Stimulated activated naive CD4-positive, alpha-beta T cell treated with Interleukin-2 at 50 U/mL for 16 hours (primary cell): ENCODE results near the gene PRRX2.
A peak's percentile ranks its signal among the peaks of the same experiment; 100 is the strongest.

Experiments
- DNase-seq: peaks from one replicate; lab custom pipeline; 2025; lab: John Stamatoyannopoulos, UW

Gene PRRX2

DNA sequence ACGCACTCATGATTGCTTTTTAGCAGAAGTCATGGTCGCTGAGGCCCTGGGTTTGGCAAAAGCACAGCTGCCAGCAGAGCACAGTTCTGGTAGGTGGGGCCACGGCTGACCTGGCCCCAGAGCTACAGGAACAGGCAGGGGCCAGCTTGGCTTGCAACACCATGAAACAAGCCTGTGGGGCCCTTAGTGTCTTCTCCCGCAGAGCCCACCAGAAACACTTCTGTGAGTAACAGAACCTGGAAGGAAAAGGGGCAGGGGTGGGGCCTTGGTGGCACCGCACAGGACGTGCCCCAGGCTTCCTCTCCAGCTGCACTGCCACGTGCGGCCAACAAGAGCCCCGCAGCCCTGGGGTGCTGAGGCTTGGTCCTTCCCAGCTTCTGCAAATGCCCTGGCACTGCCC, 28.3 kb upstream of the PRRX2 start:
- no peak for DNase-seq

DNA sequence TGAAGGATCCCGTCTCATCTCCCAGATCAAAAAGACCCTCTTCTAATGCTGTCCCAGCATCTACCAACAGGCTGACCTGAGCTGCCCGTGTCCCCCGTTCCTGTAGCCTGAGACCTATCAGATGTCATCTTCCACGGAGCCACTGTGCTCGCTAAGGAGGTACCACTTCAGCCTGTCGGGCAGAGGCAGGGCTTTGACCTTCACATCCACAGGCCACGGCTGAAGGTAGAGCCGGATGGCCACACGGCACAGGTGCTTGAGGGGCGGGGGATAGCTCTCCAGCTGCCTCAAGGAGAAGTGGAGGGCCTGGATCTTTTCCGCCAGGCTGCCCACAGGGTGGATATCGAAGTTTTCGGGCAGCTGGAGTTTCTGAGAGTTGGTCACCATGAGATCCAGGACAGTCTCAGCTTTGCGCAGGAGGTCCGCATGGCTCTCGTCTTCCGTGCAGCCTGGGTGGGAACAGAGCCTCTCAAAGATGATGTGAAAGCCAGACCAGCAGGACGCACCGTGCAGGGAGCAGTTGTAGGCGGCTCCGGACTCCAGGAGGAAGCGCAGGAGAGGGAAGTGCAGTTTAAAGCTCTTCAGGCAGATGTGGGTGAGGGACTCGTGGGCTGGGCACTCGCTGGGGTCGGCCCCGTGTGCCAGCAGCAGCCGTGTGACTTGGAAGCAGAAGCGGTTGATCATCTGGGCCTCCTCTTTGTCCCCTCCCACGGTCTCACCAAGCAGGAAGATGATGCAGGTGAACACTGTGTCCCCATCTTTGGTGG, 27.6 kb upstream of the PRRX2 start:
- DNase-seq, result no peak

DNA sequence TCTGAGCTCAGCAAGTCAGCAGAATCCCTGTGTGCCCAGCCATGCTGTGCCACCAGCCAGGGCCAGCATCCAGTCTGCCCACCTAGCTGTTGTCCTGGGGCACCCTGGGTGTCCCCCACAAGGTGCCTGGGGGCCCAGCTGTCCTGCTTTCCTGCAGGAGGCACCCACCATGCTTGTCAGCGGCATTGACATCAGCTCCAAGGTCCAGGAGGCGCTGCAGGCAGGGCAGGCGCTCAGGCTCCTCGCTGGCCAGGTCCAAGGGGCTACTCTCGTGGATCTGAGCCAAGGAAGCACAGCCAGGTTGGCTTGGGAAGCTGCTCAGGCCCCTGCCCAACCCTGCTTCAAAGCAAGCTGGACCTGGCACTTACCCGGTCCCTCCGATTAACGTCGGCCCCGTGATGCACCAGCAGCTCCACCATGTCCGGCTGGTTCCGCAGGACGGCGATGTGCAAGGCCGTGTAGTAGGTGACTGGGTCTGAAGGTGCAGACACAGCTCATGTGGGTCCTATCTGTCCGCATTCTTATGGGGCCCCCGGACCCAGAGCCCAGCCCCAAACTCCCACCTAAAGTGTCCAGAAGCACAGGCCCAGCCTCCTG, 26.3 kb upstream of the PRRX2 start:
- DNase-seq, result no peak

DNA sequence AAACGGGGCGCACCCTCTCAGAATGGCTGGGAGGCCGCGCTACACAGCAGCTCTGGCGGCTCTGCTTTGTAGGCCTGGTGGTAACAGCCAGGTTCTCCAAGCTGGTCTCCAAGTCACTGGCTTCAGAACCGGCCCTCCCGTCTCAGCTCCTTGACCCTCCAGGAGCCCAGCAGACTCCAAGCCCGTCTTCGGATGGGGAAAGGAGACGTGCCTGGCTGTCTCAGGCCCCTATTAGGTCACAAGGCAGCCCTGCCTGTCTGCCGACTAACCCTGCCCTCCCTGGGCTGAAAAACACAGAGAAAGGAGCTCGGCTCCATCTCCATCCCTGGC, 25.7 kb upstream of the PRRX2 start:
- DNase-seq, result no peak

DNA sequence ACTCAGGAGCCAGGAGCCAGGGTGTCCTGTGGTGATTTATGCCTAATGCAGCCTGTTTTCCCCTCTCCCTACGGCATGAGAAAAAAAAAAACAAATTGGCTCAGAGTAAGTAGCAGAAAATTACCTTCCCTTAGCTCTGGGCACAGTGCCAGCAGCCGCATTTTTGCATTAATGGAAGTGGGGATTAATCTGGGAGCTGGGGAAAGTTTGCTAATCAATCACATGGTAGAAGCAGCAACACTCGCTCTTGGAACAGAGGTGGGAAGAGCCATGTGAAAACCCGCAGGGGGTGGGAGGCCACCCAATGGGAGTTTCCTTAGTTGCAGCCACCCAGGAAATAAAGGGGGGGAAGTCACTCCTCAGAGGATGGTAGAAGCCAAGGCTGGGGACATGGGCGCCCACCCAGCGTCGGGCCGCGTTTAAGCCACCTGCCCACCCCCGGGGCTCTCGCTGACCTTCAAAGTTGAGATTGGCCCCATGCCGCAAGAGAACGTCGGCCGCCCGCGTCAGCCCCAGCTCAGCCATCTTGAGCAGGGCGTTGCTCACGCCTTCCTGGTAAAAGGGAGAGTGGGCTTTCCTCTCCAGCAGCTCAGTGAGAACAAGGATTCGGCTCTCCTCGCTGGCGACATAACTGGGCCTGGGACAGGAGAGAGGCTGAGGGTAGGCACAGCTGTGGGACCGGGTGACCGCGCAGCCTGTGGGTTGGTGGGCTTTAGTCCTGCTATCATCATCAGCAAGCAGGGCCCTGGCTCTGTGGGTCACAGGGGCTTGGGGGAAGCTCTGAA, 25.2 kb upstream of the PRRX2 start:
- DNase-seq, result no peak

DNA sequence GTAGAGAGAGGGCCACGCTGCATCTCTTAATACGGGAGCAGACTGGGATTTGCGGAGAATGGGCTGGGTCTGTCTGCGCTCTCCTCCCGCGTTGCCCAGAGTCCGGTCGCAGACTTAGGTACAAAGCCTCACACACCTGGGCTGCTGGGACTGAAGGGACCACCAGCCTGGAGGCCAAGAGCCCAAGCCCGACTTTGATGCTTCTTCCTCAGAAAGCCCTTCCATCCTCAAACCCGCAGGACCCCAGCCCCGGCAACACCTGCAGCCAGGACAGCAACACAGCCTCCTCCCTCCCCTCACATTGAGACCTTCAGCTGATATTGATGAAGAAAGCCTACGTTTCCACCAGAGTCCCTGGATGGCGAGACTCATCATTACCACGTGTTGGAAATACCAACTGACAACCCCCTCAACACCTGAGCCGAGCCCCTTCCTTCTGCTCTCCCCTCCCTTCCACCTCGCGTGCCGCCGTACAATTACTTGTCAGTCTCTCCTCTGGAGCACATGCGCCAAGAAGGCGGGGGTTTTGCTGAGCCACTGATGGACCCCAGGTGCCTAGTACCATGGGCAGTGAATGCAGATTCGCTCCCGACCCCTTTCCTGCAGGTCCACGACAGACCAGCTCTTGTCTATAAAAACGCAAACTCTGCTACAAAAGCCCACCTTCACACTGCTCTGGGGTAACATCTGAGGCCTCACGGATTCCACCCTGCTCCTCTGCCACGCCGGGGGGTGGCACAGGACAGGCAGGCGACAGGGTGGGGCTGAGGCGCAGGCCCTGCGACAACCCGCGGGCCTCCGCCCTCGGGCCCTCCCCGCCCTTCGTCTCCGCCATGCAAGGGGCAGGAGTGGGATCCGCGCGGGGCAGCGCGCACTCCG, 24.3 kb upstream of the PRRX2 start:
- DNase-seq, result no peak

DNA sequence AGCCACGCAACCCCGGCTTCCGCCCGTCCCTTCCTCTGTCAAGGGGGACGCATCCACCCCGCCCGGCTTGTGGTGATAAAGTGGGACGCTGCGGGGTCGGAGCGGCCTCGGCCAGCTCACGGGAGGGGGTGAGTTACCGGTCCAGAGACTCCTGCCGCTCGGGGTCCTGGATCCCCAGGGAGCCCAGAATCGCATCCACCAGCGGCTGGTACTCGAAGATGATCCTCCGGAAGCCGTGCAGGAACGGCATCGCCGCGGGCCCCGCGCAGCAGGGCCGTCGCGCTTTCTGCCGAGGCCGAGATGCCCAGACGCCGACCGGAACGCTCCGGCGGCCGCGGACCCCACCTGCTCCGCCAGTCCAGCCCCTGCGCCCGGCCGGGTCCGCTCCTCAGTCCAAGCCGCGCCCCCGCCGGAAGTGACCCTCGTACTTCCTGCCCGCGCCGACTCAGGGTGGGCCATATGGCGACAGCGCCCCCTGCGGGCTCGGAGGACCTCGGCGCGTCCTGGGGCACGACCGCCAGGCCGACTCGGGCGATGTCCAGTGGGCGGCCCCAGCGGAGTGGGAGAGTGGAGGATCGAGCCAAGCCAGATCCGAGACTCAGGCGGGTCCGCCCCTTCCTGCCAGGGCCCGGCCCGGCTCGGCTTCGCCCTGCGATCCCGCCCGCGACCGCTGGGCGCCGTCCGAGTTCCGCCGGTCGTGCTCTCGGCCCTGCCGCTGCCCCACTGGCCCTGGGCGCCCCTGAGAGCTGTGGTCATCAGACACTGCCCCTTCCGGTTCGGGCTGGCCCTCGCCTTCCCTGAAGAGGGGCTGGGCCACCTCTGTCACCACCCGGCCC, 23.5 kb upstream of the PRRX2 start, which contains the start of gene ASB6:
Gene ASB6, minus strand, starts transcription at position 402 of the 836 bp plus-strand sequence. Its CDS starts 152 bp downstream, at position 250.
- peak; percentile 95 for DNase-seq

DNA sequence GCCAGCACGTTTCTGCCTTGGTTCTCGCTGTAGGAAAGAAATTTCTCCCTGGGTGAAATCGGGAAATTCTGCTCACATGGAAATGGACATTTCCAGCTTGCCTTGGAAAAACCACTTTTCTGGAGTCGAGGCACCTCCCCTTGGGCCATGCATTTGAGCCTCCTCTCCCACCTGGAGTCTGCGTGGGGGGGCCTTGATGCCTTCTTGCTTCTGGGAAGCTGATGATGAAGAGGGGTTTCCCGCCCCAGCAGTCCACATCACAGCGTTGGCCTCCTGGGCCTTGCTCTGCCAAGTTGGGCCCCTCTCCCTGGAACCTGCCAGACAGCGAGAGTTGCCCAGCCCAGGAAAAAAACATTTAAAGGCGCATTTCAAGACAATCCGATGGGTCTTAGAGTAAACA, 21.7 kb upstream of the PRRX2 start:
- DNase-seq, result no peak

DNA sequence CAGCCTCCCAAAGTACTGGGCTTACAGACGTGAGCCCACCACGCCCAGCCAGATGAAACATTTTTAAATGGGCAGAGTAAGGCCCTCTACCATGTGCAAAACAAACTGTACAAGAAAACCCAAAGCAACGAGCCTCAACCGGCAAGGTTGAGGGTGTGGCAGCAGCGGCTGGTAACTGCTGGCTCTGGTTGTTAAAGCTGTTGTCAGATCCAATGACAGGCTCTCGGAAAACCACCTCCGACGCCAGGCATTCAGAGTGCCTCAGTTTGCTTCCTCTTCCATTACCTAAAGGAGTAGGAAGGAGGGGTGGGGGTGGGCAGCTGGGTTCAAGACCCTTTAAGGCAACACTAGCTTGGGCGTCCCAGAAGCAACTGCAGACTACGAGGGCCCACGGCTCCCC, 21.1 kb upstream of the PRRX2 start:
- DNase-seq, result no peak

DNA sequence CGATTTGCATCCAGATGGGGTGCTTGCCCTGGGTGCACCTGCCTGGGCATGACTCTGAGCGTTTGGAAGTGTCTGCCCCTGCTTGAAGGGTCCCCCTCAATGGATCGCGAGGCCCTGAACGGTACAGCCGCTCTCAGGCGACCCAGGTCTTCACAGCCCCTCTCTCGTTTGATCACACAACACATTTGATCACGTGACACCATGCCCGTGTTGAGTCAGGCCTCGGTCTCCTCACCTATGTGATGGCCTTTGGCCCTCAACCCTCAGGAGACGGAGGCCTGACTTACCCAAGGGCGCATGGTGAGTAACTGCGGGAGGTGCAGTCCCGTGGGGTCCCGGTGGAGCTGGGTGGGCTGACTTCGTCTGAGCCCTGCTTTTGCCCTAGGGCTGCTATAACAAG, 20.5 kb upstream of the PRRX2 start:
- no peak for DNase-seq

DNA sequence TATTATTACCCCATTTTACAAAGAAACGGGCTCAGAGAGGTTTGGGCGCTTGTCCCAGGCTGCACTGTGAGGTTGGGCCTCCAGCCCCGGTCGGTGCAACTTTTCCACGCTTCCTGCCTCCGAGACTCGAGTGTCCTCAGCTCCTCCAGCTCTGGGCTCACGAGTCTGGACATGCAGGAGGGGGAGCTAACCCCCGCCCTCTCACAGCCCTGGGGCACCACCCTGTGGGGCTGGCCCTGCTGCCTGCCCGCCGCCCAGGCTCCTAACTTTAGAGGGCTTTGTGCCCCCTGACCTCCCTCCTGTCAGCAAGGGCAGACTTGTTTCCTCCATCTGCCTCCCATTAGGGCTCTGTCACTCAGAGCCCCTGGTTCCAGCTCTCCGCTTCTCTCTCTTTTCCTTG, 19.2 kb upstream of the PRRX2 start:
- DNase-seq, result no peak

DNA sequence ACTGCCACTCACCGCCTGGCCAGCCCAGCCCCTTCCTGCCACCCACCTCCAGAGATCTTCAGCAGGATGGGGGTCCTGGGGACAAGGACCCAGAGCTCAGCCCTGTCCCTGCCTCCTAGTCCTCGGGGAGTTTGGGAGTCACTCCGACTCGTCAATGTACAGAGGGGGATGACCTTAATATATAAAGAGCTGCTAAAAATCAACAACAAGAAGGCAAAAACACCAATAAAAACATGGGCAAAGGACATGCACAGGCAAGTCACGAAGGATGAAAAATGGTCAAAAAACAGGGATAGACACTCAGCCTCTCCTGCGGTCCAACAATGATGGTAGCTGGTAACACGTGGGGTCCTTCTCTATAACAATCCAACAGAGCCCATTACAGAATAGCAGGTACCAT, 18.8 kb upstream of the PRRX2 start:
- no peak for DNase-seq

DNA sequence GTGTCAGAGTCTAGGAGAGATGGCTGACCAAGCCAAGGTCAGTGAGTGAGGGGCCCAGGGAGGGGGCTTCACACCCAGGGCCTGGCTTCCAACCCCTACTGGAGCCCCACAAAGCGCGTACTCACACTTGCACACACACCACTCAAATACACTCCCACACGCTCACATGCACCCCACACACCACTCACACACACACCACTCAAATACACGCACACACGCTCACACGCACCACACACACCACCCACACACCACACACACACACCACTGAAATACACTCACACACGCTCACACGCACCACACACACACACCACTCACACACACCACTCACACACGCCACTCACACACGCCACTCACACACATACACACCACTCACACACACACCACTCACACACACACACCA, 17.8 kb upstream of the PRRX2 start:
- no peak for DNase-seq

DNA sequence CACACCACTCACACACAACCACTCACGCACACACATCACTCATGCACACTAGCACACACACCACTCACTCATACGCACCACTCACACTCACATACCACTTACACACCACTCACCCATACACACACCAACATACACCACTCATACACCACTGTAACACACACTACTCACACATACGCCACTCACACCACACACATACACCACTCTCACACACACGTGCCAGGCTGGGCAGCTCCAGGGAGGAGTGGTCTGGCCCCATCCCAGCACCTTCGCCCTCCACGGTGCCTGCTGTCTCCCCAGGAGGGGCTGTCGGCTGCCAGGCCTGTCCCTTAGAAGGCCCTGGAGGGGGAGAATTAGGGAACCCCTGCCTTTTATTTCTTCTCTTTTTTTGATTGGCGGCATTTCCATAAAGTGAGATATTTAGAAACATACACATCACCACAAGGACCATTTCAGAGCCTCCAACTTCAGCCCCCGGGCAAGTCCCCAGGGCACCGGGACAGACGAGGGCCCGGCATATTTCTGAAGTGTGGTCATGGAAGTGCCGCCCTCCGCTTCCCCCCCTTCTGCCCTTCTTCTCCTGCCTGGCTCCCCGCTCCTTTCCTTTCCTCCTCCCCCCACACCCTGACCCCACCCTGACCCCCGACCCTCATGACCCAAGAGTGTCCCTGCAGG, 17.2 kb upstream of the PRRX2 start:
- DNase-seq, result no peak

DNA sequence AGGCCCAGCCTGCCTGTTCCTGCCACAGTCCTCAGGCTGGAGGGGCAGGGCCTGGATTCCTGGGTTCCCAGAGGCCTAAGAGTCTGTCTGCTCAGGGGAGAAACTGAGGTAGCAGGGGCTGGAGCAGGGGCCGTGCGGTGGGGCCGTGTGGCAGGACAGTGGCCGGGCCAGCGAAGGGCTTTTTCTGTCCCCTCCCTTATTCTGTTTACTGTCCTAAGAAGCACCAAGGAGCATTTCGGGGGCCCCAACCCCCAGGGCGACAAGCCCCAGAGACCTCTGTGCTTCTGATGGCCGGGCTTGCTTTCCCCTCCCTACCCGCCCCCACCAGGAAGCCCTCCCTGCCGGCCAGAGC, 16.7 kb upstream of the PRRX2 start:
- DNase-seq, result no peak

DNA sequence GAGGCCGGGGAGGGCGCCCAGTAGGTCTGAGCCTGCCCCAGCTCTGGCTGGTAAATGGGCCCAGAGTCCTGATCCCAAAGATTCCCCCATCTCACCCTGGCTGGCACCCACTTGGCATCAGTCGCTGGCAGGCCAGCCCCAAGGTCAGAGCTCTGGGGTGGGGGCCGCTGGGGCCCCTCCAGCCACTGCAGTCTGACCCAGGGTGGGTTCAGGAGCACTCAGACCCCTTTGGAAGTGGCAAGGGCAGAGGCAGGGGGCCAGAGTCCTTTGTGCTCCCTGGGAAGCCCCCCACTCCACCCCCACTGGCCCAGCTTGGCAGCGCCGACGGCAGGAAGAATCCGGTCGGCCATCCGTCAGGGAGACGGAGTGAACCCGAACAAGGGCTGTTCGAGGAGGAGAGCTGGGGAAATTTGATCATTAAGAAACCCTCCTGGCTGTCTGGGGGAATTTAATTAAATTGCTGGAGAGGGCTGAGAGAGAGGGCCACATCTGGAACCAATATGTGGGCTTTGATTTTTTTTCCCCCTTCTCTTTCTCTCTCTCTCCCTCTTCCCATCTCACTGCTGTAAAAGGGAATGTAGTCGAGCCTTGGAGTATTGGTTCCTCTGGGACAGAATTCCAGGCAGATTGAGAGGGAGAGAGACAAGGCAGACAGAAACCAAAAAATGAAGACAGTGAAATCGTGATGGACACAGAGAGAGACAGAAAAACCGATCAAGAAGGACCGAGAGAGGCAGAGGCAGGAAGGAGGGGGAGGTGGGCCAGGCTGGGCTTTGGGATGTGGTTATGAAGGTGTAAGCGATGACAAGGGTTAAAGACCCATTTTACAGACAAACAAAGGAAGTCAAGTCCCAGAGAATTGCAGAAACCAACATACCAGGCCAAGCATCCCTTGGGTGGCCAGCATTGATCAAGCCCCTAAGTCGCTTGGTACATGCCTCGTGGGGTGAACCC, 15.4 kb upstream of the PRRX2 start:
- no peak for DNase-seq

DNA sequence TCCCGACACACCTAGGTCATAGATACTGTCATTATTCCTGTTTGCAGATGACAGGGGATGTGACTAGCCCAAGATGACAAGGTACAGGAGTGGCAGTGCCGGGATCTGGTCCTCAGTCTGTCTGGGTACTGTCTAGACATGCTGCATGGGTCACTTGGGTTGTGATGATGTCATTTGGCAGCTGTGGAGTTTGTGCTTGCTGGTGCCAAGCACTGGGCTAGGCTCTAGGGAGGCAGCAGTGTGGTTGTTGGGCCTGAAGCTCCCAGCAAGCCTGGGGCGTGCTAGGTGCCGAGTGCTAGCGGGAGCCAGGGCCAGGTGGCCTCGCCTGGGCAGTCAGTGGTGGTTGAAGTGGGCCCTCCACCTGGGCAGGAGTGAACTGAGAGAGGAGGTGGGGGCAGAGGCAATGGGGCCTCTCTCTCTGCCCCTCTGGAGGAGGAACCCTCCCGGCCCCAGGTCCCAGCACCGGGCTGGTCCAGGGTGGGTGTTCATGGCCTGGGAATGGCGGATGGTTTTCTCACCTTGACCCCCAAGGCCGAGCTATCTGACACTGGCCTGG, 14.7 kb upstream of the PRRX2 start:
- no peak for DNase-seq

DNA sequence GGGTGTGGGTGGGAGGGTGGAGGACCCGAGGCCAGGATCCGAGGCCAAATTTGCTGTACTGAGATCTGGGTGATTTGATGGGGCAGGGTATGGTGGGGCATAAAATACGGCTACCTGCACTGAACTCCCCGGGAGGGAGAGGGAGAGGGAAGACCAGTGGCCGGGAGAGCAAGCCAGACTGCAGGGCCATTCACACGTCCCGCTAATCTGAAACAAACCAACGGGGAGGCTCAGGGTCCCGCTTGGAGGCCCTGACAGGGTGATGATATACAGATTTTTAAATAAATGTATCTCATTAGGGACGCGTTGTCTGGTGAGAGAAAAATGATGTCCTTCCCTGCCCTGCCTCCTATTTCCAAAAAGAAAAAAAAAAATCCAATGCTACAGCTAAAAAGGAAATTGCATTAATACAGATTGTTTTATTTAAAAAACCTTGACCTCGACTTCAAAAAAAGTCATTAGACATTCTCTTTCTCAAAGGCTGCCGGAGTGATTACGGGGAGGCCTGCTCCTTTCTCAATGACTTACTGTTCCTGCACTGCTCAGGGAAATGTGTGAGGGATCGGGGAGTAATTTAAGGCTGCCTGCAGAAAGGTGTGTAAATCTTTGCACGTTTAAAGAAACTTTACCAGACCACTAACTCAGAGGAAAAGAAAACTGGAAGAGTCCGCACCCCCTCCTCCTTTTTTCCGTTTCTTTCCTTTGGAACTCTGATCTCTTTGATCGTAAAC, 11.5 kb upstream of the PRRX2 start:
- DNase-seq, result no peak

DNA sequence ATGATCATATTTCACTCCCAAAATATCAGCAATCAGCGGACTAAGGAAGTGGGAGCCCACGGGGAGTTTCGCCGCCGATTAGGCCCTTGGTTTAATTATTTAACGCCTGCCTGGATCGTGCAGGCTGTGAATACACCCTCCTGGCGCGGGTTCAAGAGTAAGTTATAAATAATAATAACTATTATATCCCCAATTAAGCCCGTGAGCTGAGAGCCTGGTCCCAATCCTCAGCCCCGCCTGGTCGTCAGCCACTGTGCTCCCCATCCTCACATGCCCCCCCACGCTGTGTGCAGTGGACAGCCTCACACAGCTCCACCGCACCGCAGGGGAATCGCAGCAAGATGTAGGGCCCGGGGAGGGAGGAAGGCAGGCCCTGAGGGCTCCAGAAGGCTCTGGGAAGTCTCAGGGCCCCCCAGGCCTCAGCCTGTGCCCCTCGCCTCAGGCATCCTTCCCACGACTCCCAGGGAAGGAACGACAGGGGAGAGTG, 10.8 kb upstream of the PRRX2 start:
- no peak for DNase-seq
